ENCODE data around the gene TTC38. TPM values are rescaled to one million over a fixed set of nuclear protein-coding genes. Genes with fewer than 3 reads are reported as not detected.

TTC38 gene
- total RNA-seq, 4 donors from 2014 or later = 30.4 to 58.3 (median 43.1) TPM

DNA sequence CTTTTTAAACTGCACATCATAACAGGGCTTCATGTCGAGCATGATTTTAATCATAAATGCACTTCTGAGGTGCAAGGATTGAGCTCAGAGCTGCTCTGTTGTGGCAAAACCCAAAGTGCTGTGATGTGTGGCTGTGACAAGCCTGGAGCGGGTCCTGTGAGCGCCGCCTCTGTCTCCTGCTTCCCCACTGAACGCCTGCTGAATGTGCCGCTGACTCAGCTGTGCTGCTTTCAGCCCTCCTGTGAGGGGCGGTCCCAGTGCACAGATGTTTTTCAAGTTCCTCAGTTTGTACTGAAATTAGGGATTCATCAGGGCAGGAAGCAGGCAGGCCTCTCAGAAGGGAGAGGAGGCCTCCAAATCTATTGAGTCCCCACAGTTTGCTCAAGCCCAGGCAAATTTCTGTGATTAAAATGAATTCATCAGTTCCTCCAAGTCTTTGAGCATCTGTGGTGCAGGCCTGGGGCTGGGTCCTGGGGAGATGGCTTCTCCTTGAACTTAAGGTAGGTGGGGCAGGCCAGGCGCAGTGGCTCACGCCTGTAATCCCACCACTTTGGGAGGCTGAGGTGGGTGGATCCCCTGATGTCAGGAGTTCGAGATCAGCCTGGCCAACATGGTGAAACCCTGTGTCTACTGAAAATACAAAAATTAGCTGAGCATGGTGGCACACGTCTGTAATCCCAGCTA is 25.9 kb downstream of the TTC38 start:
- intact Hi-C loops (cut with DNase I; ENCODE audit: low total_unique reads) = no loop called here
- ATAC-seq (no peak), DNase-seq (peak; percentile 43 to 48)
- Histone ChIP-seq H3K4me1 (peaks cover 18 to 26% of the 10 kb centered on the region in 2 donors), H3K36me3 (peaks cover 0 to 16% of the 10 kb centered on the region in 2 donors), H3K27ac (peak overlapping the region in 2 of 4 donors; percentile 22 to 32), H3K9me3 (no peaks in the 10 kb centered on the region), H3K4me3 (no peak overlapping the region), H3K27me3 (no peaks in the 10 kb centered on the region)
- in situ Hi-C loops (cut with MboI; ENCODE audit: low sequenced_read_pairs in 4 of 4) = no loop called here
- TF ChIP-seq, protein P1, sequence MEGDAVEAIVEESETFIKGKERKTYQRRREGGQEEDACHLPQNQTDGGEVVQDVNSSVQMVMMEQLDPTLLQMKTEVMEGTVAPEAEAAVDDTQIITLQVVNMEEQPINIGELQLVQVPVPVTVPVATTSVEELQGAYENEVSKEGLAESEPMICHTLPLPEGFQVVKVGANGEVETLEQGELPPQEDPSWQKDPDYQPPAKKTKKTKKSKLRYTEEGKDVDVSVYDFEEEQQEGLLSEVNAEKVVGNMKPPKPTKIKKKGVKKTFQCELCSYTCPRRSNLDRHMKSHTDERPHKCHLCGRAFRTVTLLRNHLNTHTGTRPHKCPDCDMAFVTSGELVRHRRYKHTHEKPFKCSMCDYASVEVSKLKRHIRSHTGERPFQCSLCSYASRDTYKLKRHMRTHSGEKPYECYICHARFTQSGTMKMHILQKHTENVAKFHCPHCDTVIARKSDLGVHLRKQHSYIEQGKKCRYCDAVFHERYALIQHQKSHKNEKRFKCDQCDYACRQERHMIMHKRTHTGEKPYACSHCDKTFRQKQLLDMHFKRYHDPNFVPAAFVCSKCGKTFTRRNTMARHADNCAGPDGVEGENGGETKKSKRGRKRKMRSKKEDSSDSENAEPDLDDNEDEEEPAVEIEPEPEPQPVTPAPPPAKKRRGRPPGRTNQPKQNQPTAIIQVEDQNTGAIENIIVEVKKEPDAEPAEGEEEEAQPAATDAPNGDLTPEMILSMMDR (IDR thresholded peaks at IDR 0.05 in 4 of 5, conservative IDR thresholded peaks at IDR 0.05 in 1 of 5) = no peak
- peak in 1 of 2 donors; percentile 14 for TF ChIP-seq POLR2A (IDR thresholded peaks at IDR 0.05)

DNA sequence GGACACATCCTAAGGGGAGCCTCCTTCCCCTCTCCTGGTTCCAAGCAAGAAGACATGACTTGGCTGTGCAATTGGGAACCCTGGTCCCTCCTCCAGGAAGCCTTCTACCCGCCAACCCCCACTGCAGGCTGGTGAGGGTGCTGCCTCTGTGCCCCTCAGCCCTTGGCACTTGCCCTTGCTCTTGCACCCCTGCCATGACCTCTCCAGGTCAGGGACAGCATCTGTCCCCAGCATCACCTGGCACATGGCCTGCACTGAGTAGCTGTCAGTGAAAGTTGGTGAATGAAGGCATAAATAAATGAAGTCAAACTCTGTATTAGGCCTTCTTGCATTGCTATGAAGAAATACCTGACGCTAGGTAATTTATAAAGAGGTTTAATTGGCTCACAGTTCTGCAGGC is 27.0 kb downstream of the TTC38 start:
- DNase-seq = no peak
- in situ Hi-C loops (cut with MboI; ENCODE audit: low sequenced_read_pairs in 4 of 4) = no loop called here

DNA sequence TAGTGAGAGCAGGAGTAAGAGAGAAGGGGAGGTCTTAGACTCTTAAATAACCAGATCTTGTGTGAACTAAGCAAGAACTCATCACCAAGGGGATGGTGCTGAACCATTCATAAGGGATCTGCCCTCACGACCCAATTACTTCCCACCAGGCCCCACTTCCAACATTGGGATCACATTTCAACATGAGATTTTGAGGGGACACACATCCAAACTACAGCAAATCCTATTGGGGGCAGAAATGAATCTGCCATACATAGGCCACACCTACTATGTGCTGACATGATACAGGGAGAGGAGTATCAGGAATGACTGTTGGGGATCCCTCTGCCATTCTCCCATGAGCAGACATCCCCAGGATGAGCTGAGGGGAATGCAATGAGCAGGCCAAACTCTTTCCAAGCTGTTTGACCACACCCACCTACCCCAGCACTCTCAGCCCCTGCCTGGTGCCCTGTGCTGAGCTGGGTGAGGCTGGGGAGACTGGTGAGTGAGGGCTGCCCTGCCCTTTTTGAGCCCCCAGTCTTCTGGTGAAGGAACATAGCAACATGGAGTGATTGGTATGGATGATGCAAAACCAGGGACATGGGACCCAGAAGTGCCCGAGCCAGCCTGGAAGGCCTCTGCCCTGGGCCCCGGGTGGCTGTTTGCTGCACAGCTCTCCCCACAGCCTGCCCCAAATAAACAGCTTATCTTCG is 27.6 kb downstream of the TTC38 start:
- in situ Hi-C loops (cut with MboI; ENCODE audit: low sequenced_read_pairs in 4 of 4) = no loop called here
- no peak for DNase-seq

More for the DNA sequence above, 27.0 kb downstream of the TTC38 start:
- Histone ChIP-seq H3K27ac (no peak overlapping the region), H3K36me3 (peaks cover 0 to 16% of the 10 kb centered on the region in 2 donors), H3K4me1 (peaks cover 18 to 23% of the 10 kb centered on the region in 2 donors), H3K4me3 (no peak overlapping the region), H3K9me3 (no peaks in the 10 kb centered on the region), H3K27me3 (no peaks in the 10 kb centered on the region)
- intact Hi-C loops (cut with DNase I; ENCODE audit: low total_unique reads) = no loop called here
- no peak for ATAC-seq
- TF ChIP-seq POLR2A (IDR thresholded peaks at IDR 0.05) = no peak
- TF ChIP-seq, protein P1 (IDR thresholded peaks at IDR 0.05 in 4 of 5, conservative IDR thresholded peaks at IDR 0.05 in 1 of 5) = no peak

DNA sequence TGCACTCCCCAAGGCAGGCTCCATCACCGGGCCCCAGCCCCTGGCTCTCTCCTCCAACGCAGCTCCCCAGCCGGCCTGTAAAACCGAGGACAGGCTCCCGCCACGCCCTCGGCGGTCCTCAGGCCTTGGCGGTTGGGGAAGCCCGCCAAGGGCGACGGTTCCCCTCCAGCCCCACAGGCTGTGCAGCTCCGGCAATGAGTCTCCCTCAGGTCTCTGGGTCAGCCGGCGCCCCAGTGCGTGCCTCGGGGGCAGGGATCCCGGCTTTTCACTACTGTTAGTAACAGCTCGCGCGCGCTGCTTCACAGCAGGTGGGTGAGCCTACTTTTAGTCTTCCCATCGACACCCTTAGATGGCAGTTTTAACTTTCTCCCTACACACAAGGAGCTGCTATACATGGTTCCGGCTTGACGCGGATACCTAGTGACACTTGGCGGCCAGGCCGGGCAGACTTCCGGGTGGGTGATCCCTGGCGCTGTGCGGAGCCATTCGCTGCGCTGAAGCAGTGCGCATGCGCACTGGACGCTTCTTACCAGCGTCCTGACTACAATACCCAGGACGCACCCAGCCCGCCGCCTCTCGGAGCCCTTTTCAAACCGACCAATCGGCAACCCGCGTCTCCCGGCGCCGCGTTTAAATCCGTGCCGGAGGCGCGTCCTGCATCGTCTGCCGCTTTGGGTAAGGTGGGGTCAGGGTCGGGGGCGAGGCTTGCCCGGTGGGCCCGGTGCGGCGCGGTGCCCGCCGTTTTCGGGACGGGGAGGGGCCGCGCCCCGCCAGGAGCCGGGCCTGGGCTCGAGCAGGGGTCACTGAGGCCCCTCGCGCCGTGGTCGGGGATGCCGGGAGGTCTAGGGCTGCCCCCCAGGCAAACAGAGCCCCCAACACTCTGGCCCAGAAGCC is 28.7 kb downstream of the TTC38 start, which contains the start of gene GTSE1:
Gene GTSE1 (plus strand): TSS at position 614 of the 894 bp plus-strand sequence. CDS start 531 bp downstream, outside the sequence.
- intact Hi-C loops (cut with DNase I; ENCODE audit: low total_unique reads) = loop anchor here (1.0 to 2.0 kb wide), 4 partner anchors 30 to 174 kb away; partner anchors contain the start of gene CDPF1
- no peaks in the 10 kb centered on the region for H3K27me3 ChIP-seq
- H3K4me3 ChIP-seq = peak within 1 kb of the TSS; percentile 59 to 82 (median 74)
- H3K4me1 ChIP-seq = peaks cover 8 to 14% of the 10 kb centered on the region in 2 donors
- TF ChIP-seq, protein P1 (IDR thresholded peaks at IDR 0.05 in 4 of 5, conservative IDR thresholded peaks at IDR 0.05 in 1 of 5) = peak in 3 of 5 experiments; percentile 18 to 41 (median 24)
- peak; percentile 45 to 54 for TF ChIP-seq POLR2A (IDR thresholded peaks at IDR 0.05)
- peaks cover 0 to 16% of the 10 kb centered on the region in 2 donors for H3K36me3 ChIP-seq
- H3K27ac ChIP-seq = peak within 1 kb of the TSS; percentile 87 to 92 (median 88)
- DNase-seq (peak; percentile 96 to 98), ATAC-seq (peak; percentile 94 to 98)
- in situ Hi-C loops (cut with MboI; ENCODE audit: low sequenced_read_pairs in 4 of 4) = no loop called here
- H3K9me3 ChIP-seq = no peaks in the 10 kb centered on the region

More for the DNA sequence above, 27.6 kb downstream of the TTC38 start:
- Histone ChIP-seq H3K4me3 (peak overlapping the region in 3 of 4 donors; percentile 59 to 82 (median 74)), H3K27ac (peak overlapping the region; percentile 87 to 92 (median 88)), H3K4me1 (peaks cover 15 to 20% of the 10 kb centered on the region in 2 donors), H3K27me3 (no peaks in the 10 kb centered on the region), H3K36me3 (peaks cover 0 to 16% of the 10 kb centered on the region in 2 donors), H3K9me3 (no peaks in the 10 kb centered on the region)
- ATAC-seq = no peak
- TF ChIP-seq POLR2A (IDR thresholded peaks at IDR 0.05) = no peak
- TF ChIP-seq, protein P1 (IDR thresholded peaks at IDR 0.05 in 4 of 5, conservative IDR thresholded peaks at IDR 0.05 in 1 of 5) = no peak
- intact Hi-C loops (cut with DNase I; ENCODE audit: low total_unique reads) = no loop called here

Measured in gastrocnemius medialis (tissue), 4 donors.